NCI-H146 treated with DMSO at 0.1 percent for 48 hours (cell line): Measurements from ENCODE around the gene RNF141.

Experiments used
- DNase-seq: peaks from one replicate; lab custom pipeline; 2025; ENCODE audit not compliant: unreplicated experiment; lab: John Stamatoyannopoulos, UW

RNF141 gene

GRCh38 chr11:10499874-10500601, 40.9 kb downstream of the RNF141 start:
- DNase-seq, result no peak

GRCh38 chr11:10499452-10499851, 41.5 kb downstream of the RNF141 start:
- DNase-seq, result no peak

GRCh38 chr11:10498426-10499250, 42.3 kb downstream of the RNF141 start:
- DNase-seq, result no peak

GRCh38 chr11:10498022-10498400, 43.0 kb downstream of the RNF141 start:
- DNase-seq, result no peak

GRCh38 chr11:10497371-10498021, 43.5 kb downstream of the RNF141 start:
- DNase-seq, result no peak

- no peak for DNase-seq
These were observed 44.6 kb downstream of the RNF141 start for GRCh38 chr11:10496296-10496936.

- DNase-seq, result no peak
These were observed 45.6 kb downstream of the RNF141 start for GRCh38 chr11:10495464-10495786.

GRCh38 chr11:10494636-10495463, 46.1 kb downstream of the RNF141 start:
- no peak for DNase-seq

- DNase-seq, result no peak
These were observed 47.8 kb downstream of the RNF141 start for GRCh38 chr11:10493041-10493663.

GRCh38 chr11:10492084-10492483, 48.9 kb downstream of the RNF141 start:
- DNase-seq, result no peak

- DNase-seq, result no peak
These were observed 50.4 kb downstream of the RNF141 start for GRCh38 chr11:10490398-10491241.

GRCh38 chr11:10490032-10490397, 51.0 kb downstream of the RNF141 start:
- DNase-seq, result no peak

GRCh38 chr11:10488934-10489691, 51.9 kb downstream of the RNF141 start:
- no peak for DNase-seq

- DNase-seq, result no peak
These were observed 52.7 kb downstream of the RNF141 start for GRCh38 chr11:10488121-10488933.

GRCh38 chr11:10487002-10487647, 53.9 kb downstream of the RNF141 start:
- no peak for DNase-seq

GRCh38 chr11:10486161-10486840, 54.7 kb downstream of the RNF141 start:
- no peak for DNase-seq

- no peak for DNase-seq
These were observed 55.3 kb downstream of the RNF141 start for GRCh38 chr11:10485646-10486045.
